ENCODE results near the gene SCYL1.

Gene SCYL1

DNA sequence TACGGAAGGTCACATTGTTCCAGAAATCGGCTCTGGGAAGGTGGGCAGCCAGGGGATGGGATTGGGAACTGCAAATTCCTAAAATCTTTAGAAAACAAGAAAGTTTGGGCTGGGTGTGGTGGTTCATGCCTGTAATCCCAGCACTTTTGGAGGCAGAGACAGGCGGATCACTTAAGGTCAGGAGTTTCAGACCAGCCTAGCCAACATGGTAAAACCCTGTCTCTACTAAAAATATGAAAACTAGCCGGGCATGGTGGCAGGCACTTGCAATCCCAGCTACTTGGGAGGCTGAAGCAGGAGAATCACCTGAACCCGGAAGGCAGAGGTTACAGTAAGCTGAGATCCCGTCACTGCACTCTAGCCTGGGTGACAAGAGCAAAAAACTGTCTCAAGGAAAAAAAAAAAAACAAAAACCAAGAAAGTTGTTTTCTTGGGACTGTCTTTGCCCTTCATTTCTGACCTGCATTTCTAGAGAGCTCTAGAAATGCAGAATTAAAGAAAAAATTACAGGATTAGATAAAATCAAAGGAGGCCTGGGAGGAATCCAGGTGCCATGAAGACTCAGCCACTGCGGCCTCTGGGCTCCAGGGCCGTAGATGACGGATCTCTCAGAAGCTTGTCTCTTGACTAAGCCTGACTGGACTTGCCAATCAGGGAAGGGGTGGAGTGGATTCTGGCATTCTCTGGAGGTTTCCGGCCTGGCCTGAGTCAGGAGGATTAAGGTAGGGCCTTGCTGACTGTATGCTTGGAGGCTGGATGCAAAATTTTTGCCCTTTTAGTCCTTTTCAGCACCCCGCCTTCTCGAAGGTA lies 31.3 kb upstream of the SCYL1 start:
- DNase-seq (ENCODE audit: low read depth in 1 of 2, low spot score in 1 of 2): no peak

DNA sequence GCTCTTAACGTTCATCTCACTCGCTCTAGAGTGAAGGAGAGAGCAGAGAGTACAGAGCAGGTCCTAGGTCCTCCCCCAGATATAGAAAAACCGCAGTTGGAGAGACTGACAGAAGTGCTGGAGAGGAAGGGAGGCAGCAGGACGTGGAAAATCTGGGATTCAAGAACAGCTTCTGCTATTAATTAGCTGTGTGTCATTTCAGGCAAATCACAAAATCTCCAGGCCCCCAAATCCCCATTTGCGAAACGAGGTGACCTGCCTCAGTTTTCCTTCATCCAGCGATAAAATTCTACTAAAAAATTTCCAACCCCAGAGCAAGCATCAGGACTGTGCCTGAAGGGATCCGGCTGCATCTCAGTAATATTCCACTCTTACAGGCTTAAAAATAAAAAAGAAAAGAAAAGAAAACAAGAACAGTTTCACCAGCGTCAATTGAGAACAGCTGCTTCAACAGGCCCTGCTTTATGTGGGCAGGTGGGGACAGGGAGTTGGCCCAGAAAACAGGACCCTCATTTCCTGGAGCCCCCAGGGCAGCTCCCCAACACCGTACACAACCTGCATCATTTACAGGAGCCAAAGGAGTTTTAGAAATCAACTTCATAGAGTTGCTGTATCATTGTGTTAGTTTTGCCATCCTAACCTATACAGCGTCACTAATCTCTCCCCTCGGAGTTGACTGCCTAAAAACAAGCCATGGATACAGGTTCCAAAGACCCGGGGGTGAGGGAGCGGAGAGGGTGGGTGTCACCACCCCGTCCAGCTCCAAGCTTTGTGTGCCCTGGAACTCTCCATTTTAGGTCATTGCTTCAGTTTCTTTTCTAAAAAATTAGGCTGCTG lies 28.4 kb upstream of the SCYL1 start:
- DNase-seq (ENCODE audit: low read depth in 1 of 2, low spot score in 1 of 2): no peak

DNA sequence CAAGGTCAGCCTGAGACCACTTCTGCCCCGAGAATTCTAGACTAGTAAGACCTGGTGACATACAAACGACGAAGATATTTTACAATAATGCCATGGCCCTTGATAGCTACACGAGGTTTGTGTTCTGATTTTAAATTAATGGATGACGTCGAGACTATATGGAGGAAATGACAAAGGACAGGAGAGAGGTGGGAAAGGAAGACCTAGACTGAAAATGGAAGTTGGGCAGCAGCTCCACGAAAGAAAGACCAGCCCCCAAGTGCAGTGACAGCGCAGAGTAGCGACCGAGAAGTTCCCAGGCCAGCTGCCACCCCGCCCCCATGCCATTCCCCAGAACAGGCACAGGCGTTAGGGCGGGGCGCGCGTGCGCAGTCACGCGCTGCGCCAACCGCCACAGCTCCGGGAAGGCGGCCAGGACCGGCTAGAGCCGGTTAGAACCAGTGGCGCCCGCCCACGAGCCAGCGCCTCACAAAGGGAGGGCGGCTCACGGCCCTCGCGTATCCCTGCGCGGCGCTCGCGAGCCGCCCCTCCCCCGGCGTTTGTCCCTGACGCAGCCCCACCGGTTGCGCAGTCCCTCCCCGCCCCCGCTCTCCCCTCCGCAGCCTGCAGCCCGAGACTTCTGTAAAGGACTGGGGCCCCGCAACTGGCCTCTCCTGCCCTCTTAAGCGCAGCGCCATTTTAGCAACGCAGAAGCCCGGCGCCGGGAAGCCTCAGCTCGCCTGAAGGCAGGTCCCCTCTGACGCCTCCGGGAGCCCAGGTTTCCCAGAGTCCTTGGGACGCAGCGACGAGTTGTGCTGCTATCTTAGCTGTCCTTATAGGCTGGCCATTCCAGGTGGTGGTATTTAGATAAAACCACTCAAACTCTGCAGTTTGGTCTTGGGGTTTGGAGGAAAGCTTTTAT lies 27.5 kb upstream of the SCYL1 start:
- DNase-seq (ENCODE audit: low read depth in 1 of 2, low spot score in 1 of 2): peak; percentile 98 to 99

DNA sequence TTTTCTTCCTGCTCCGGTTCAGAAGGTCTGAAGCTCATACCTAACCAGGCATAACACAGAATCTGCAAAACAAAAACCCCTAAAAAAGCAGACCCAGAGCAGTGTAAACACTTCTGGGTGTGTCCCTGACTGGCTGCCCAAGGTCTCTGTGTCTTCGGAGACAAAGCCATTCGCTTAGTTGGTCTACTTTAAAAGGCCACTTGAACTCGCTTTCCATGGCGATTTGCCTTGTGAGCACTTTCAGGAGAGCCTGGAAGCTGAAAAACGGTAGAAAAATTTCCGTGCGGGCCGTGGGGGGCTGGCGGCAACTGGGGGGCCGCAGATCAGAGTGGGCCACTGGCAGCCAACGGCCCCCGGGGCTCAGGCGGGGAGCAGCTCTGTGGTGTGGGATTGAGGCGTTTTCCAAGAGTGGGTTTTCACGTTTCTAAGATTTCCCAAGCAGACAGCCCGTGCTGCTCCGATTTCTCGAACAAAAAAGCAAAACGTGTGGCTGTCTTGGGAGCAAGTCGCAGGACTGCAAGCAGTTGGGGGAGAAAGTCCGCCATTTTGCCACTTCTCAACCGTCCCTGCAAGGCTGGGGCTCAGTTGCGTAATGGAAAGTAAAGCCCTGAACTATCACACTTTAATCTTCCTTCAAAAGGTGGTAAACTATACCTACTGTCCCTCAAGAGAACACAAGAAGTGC lies 26.7 kb upstream of the SCYL1 start:
- DNase-seq (ENCODE audit: low read depth in 1 of 2, low spot score in 1 of 2): peak in 1 of 2 donors; percentile 42

DNA sequence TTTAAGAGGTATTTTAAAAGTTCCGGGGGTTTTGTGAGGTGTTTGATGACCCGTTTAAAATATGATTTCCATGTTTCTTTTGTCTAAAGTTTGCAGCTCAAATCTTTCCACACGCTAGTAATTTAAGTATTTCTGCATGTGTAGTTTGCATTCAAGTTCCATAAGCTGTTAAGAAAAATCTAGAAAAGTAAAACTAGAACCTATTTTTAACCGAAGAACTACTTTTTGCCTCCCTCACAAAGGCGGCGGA lies 26.2 kb upstream of the SCYL1 start:
- no peak for DNase-seq (ENCODE audit: low read depth in 1 of 2, low spot score in 1 of 2)

DNA sequence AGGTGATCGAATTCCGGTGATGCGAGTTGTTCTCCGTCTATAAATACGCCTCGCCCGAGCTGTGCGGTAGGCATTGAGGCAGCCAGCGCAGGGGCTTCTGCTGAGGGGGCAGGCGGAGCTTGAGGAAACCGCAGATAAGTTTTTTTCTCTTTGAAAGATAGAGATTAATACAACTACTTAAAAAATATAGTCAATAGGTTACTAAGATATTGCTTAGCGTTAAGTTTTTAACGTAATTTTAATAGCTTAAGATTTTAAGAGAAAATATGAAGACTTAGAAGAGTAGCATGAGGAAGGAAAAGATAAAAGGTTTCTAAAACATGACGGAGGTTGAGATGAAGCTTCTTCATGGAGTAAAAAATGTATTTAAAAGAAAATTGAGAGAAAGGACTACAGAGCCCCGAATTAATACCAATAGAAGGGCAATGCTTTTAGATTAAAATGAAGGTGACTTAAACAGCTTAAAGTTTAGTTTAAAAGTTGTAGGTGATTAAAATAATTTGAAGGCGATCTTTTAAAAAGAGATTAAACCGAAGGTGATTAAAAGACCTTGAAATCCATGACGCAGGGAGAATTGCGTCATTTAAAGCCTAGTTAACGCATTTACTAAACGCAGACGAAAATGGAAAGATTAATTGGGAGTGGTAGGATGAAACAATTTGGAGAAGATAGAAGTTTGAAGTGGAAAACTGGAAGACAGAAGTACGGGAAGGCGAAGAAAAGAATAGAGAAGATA lies 25.7 kb upstream of the SCYL1 start, which contains the start of gene MALAT1:
Gene MALAT1, plus strand, starts transcription at position 69 of the 736 bp plus-strand sequence.
- DNase-seq (ENCODE audit: low read depth in 1 of 2, low spot score in 1 of 2): peak; percentile 89 to 90

DNA sequence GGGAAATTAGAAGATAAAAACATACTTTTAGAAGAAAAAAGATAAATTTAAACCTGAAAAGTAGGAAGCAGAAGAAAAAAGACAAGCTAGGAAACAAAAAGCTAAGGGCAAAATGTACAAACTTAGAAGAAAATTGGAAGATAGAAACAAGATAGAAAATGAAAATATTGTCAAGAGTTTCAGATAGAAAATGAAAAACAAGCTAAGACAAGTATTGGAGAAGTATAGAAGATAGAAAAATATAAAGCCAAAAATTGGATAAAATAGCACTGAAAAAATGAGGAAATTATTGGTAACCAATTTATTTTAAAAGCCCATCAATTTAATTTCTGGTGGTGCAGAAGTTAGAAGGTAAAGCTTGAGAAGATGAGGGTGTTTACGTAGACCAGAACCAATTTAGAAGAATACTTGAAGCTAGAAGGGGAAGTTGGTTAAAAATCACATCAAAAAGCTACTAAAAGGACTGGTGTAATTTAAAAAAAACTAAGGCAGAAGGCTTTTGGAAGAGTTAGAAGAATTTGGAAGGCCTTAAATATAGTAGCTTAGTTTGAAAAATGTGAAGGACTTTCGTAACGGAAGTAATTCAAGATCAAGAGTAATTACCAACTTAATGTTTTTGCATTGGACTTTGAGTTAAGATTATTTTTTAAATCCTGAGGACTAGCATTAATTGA lies 25.0 kb upstream of the SCYL1 start:
- no peak for DNase-seq (ENCODE audit: low read depth in 1 of 2, low spot score in 1 of 2)

DNA sequence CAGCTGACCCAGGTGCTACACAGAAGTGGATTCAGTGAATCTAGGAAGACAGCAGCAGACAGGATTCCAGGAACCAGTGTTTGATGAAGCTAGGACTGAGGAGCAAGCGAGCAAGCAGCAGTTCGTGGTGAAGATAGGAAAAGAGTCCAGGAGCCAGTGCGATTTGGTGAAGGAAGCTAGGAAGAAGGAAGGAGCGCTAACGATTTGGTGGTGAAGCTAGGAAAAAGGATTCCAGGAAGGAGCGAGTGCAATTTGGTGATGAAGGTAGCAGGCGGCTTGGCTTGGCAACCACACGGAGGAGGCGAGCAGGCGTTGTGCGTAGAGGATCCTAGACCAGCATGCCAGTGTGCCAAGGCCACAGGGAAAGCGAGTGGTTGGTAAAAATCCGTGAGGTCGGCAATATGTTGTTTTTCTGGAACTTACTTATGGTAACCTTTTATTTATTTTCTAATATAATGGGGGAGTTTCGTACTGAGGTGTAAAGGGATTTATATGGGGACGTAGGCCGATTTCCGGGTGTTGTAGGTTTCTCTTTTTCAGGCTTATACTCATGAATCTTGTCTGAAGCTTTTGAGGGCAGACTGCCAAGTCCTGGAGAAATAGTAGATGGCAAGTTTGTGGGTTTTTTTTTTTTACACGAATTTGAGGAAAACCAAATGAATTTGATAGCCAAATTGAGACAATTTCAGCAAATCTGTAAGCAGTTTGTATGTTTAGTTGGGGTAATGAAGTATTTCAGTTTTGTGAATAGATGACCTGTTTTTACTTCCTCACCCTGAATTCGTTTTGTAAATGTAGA lies 24.3 kb upstream of the SCYL1 start:
- no peak for DNase-seq (ENCODE audit: low read depth in 1 of 2, low spot score in 1 of 2)

DNA sequence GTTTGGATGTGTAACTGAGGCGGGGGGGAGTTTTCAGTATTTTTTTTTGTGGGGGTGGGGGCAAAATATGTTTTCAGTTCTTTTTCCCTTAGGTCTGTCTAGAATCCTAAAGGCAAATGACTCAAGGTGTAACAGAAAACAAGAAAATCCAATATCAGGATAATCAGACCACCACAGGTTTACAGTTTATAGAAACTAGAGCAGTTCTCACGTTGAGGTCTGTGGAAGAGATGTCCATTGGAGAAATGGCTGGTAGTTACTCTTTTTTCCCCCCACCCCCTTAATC lies 23.8 kb upstream of the SCYL1 start:
- DNase-seq (ENCODE audit: low read depth in 1 of 2, low spot score in 1 of 2): no peak

DNA sequence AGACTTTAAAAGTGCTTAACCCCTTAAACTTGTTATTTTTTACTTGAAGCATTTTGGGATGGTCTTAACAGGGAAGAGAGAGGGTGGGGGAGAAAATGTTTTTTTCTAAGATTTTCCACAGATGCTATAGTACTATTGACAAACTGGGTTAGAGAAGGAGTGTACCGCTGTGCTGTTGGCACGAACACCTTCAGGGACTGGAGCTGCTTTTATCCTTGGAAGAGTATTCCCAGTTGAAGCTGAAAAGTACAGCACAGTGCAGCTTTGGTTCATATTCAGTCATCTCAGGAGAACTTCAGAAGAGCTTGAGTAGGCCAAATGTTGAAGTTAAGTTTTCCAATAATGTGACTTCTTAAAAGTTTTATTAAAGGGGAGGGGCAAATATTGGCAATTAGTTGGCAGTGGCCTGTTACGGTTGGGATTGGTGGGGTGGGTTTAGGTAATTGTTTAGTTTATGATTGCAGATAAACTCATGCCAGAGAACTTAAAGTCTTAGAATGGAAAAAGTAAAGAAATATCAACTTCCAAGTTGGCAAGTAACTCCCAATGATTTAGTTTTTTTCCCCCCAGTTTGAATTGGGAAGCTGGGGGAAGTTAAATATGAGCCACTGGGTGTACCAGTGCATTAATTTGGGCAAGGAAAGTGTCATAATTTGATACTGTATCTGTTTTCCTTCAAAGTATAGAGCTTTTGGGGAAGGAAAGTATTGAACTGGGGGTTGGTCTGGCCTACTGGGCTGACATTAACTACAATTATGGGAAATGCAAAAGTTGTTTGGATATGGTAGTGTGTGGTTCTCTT lies 23.2 kb upstream of the SCYL1 start:
- no peak for DNase-seq (ENCODE audit: low read depth in 1 of 2, low spot score in 1 of 2)

DNA sequence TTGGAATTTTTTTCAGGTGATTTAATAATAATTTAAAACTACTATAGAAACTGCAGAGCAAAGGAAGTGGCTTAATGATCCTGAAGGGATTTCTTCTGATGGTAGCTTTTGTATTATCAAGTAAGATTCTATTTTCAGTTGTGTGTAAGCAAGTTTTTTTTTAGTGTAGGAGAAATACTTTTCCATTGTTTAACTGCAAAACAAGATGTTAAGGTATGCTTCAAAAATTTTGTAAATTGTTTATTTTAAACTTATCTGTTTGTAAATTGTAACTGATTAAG lies 22.7 kb upstream of the SCYL1 start:
- no peak for DNase-seq (ENCODE audit: low read depth in 1 of 2, low spot score in 1 of 2)

DNA sequence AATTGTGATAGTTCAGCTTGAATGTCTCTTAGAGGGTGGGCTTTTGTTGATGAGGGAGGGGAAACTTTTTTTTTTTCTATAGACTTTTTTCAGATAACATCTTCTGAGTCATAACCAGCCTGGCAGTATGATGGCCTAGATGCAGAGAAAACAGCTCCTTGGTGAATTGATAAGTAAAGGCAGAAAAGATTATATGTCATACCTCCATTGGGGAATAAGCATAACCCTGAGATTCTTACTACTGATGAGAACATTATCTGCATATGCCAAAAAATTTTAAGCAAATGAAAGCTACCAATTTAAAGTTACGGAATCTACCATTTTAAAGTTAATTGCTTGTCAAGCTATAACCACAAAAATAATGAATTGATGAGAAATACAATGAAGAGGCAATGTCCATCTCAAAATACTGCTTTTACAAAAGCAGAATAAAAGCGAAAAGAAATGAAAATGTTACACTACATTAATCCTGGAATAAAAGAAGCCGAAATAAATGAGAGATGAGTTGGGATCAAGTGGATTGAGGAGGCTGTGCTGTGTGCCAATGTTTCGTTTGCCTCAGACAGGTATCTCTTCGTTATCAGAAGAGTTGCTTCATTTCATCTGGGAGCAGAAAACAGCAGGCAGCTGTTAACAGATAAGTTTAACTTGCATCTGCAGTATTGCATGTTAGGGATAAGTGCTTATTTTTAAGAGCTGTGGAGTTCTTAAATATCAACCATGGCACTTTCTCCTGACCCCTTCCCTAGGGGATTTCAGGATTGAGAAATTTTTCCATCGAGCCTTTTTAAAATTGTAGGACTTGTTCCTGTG lies 22.1 kb upstream of the SCYL1 start:
- DNase-seq (ENCODE audit: low read depth in 1 of 2, low spot score in 1 of 2): no peak

DNA sequence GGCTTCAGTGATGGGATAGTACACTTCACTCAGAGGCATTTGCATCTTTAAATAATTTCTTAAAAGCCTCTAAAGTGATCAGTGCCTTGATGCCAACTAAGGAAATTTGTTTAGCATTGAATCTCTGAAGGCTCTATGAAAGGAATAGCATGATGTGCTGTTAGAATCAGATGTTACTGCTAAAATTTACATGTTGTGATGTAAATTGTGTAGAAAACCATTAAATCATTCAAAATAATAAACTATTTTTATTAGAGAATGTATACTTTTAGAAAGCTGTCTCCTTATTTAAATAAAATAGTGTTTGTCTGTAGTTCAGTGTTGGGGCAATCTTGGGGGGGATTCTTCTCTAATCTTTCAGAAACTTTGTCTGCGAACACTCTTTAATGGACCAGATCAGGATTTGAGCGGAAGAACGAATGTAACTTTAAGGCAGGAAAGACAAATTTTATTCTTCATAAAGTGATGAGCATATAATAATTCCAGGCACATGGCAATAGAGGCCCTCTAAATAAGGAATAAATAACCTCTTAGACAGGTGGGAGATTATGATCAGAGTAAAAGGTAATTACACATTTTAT lies 21.4 kb upstream of the SCYL1 start:
- DNase-seq (ENCODE audit: low read depth in 1 of 2, low spot score in 1 of 2): no peak

DNA sequence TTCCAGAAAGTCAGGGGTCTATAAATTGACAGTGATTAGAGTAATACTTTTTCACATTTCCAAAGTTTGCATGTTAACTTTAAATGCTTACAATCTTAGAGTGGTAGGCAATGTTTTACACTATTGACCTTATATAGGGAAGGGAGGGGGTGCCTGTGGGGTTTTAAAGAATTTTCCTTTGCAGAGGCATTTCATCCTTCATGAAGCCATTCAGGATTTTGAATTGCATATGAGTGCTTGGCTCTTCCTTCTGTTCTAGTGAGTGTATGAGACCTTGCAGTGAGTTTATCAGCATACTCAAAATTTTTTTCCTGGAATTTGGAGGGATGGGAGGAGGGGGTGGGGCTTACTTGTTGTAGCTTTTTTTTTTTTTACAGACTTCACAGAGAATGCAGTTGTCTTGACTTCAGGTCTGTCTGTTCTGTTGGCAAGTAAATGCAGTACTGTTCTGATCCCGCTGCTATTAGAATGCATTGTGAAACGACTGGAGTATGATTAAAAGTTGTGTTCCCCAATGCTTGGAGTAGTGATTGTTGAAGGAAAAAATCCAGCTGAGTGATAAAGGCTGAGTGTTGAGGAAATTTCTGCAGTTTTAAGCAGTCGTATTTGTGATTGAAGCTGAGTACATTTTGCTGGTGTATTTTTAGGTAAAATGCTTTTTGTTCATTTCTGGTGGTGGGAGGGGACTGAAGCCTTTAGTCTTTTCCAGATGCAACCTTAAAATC lies 20.8 kb upstream of the SCYL1 start:
- no peak for DNase-seq (ENCODE audit: low read depth in 1 of 2, low spot score in 1 of 2)

DNA sequence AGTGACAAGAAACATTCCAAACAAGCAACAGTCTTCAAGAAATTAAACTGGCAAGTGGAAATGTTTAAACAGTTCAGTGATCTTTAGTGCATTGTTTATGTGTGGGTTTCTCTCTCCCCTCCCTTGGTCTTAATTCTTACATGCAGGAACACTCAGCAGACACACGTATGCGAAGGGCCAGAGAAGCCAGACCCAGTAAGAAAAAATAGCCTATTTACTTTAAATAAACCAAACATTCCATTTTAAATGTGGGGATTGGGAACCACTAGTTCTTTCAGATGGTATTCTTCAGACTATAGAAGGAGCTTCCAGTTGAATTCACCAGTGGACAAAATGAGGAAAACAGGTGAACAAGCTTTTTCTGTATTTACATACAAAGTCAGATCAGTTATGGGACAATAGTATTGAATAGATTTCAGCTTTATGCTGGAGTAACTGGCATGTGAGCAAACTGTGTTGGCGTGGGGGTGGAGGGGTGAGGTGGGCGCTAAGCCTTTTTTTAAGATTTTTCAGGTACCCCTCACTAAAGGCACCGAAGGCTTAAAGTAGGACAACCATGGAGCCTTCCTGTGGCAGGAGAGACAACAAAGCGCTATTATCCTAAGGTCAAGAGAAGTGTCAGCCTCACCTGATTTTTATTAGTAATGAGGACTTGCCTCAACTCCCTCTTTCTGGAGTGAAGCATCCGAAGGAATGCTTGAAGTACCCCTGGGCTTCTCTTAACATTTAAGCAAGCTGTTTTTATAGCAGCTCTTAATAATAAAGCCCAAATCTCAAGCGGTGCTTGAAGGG lies 20.0 kb upstream of the SCYL1 start:
- no peak for DNase-seq (ENCODE audit: low read depth in 1 of 2, low spot score in 1 of 2)

All from stimulated activated CD4-positive, alpha-beta T cell treated with anti-CD3 and anti-CD28 coated beads, Interleukin-15, amount 100 ng/mL, for 1 hour (primary cell).